ENCODE measurements around the gene OR2A12.

OR2A12 gene

GRCh38 chr7:144085978-144086377, at the start of gene OR2A12:
OR2A12 (plus strand) TSS chr7:144086278; CDS start chr7:144095108, 8,830 bp downstream.
- no peak for DNase-seq (ENCODE audit: extremely low read depth, insufficient read length)
- H3K4me3 ChIP-seq (replicated peaks; ENCODE audit: low read depth, low read length) = no peak within 1 kb of the TSS
- TF ChIP-seq, protein P1, sequence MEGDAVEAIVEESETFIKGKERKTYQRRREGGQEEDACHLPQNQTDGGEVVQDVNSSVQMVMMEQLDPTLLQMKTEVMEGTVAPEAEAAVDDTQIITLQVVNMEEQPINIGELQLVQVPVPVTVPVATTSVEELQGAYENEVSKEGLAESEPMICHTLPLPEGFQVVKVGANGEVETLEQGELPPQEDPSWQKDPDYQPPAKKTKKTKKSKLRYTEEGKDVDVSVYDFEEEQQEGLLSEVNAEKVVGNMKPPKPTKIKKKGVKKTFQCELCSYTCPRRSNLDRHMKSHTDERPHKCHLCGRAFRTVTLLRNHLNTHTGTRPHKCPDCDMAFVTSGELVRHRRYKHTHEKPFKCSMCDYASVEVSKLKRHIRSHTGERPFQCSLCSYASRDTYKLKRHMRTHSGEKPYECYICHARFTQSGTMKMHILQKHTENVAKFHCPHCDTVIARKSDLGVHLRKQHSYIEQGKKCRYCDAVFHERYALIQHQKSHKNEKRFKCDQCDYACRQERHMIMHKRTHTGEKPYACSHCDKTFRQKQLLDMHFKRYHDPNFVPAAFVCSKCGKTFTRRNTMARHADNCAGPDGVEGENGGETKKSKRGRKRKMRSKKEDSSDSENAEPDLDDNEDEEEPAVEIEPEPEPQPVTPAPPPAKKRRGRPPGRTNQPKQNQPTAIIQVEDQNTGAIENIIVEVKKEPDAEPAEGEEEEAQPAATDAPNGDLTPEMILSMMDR (IDR thresholded peaks at IDR 0.05; ENCODE audit: insufficient read depth, low read length, poor library complexity, severe bottlenecking) = no peak
- H3K36me3 ChIP-seq (ENCODE audit: control insufficient read depth, insufficient read depth, low read length) = no peaks in the 10 kb centered on the region
- no peaks in the 10 kb centered on the region for H3K27me3 ChIP-seq (replicated peaks; ENCODE audit: control insufficient read depth, insufficient read depth, low read length)

DNA sequence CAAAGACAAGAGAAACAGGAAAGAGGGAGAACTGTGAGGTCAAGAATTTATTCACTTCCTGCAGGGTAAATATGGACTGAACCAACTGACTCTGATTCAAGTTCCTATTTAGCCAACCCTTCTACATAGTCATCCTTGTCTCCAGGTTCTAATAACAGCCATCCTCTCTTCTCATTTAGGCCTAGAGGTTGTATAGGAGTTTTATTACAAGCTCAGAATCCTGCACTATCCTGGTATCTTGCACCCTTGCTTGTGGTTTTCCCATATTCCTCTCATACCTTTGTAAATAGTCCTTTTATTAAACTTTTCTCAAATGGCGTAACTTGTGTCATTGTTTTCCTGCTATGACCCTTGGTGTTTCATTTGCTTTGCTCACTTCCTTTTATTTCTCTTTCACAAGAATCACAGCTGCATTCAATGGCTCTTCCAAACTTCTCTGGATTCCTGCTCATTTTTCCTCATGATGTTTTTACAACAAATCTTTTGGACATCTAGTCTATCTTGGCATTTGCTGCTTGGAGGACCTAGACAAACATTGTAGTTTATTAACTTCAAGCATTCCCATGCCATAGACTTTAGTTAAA, 49.7 kb upstream of the OR2A12 start:
- Histone ChIP-seq H3K36me3 (ENCODE audit: control insufficient read depth, insufficient read depth, low read length) (no peaks in the 10 kb centered on the region), H3K27me3 (replicated peaks; ENCODE audit: control insufficient read depth, insufficient read depth, low read length) (no peaks in the 10 kb centered on the region), H3K4me3 (replicated peaks; ENCODE audit: low read depth, low read length) (no peak overlapping the region)
- no peak for DNase-seq (ENCODE audit: extremely low read depth, insufficient read length)
- TF ChIP-seq, protein P1 (IDR thresholded peaks at IDR 0.05; ENCODE audit: insufficient read depth, low read length, poor library complexity, severe bottlenecking) = no peak

DNA sequence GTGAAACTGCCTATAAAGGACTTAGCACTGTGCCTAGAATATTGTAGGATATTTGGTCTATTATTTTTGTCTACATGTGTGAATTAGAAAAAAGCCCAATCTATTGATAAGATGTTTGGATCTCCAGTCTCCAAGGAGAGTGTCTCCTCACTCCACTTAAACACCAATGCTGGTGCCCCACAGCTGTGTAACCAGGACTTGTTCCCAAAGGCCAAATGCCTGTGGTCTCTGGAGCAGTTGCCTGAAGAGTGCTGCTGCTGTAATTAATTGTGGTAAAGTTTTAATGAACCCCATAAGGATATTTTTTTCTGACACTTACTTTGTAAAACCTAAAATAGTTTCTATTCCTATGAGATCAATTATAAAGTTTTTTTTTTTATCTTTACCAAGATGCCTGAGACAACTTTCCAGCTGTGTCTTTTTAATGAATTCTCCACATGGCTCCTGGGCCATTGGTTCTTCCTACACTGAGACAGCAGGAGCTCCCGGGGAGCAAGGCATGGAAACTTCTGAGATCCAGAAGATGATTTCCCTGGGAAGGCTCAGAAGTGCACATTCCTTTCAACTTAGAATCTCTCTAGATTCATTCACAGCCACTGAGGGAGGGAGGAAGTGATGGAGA, 48.6 kb upstream of the OR2A12 start:
- TF ChIP-seq, protein P1 (IDR thresholded peaks at IDR 0.05; ENCODE audit: insufficient read depth, low read length, poor library complexity, severe bottlenecking) = no peak

GRCh38 chr7:144038887-144039286, 47.2 kb upstream of the OR2A12 start:
- TF ChIP-seq, protein P1 (IDR thresholded peaks at IDR 0.05; ENCODE audit: insufficient read depth, low read length, poor library complexity, severe bottlenecking) = no peak
- no peaks in the 10 kb centered on the region for H3K27me3 ChIP-seq (replicated peaks; ENCODE audit: control insufficient read depth, insufficient read depth, low read length)
- H3K36me3 ChIP-seq (ENCODE audit: control insufficient read depth, insufficient read depth, low read length) = no peaks in the 10 kb centered on the region
- H3K4me3 ChIP-seq (replicated peaks; ENCODE audit: low read depth, low read length) = no peak overlapping the region
- DNase-seq (ENCODE audit: extremely low read depth, insufficient read length) = no peak

More for the DNA sequence above, 48.6 kb upstream of the OR2A12 start:
- DNase-seq (ENCODE audit: extremely low read depth, insufficient read length) = no peak
- no peaks in the 10 kb centered on the region for H3K36me3 ChIP-seq (ENCODE audit: control insufficient read depth, insufficient read depth, low read length)
- no peak overlapping the region for H3K4me3 ChIP-seq (replicated peaks; ENCODE audit: low read depth, low read length)
- no peaks in the 10 kb centered on the region for H3K27me3 ChIP-seq (replicated peaks; ENCODE audit: control insufficient read depth, insufficient read depth, low read length)

- H3K4me3 ChIP-seq (replicated peaks; ENCODE audit: low read depth, low read length) = no peak within 1 kb of the TSS
- no peaks in the 10 kb centered on the region for H3K36me3 ChIP-seq (ENCODE audit: control insufficient read depth, insufficient read depth, low read length)
- H3K27me3 ChIP-seq (replicated peaks; ENCODE audit: control insufficient read depth, insufficient read depth, low read length) = no peaks in the 10 kb centered on the region
- TF ChIP-seq, protein P1 (IDR thresholded peaks at IDR 0.05; ENCODE audit: insufficient read depth, low read length, poor library complexity, severe bottlenecking) = no peak
- no peak for DNase-seq (ENCODE audit: extremely low read depth, insufficient read length)
Observed at GRCh38 chr7:144048648-144049047, 37.4 kb upstream of the OR2A12 start, which contains the start of gene OR2A5. OR2A5 (plus strand) TSS chr7:144048948; CDS start chr7:144050402, 1,454 bp downstream.
